CD8-positive, alpha-beta memory T cell (primary cell): ENCODE results near the gene RGS1. TPM values are rescaled to one million over a fixed set of nuclear protein-coding genes. Genes with fewer than 3 reads are reported as not detected.

Experiments used
- CTCF ChIA-PET: fragments of 350-600 bp; sonication (Branson Sonifier 250); formaldehyde crosslinking; loops from one replicate; lab custom pipeline; 2021; ENCODE audit warnings: antibody characterized with exemption; lab: Charles Lee
- POLR2A ChIA-PET: fragments of 350-600 bp; sonication (Branson Sonifier 250); formaldehyde crosslinking; loops from one replicate; lab custom pipeline; 2021; ENCODE audit warnings: antibody characterized with exemption; lab: Charles Lee
- DNase-seq, 5 donors: peaks; one replicate each; pipeline versions ENCODE4 v3.0.0 to v3.0.0-alpha.2; 2020 to 2022; ENCODE audit warnings: mixed read lengths in 1 of 5
- H3K27ac ChIP-seq: one replicate; pipeline ENCODE4 v1.7.0; 2013; ENCODE audit warnings: low read depth, mild to moderate bottlenecking, low read length, moderate library complexity
- H3K27me3 ChIP-seq: 2 replicates; pipeline ENCODE4 v1.7.0; 2013; ENCODE audit warnings: low read length, mild to moderate bottlenecking; ENCODE audit not compliant: insufficient read depth, poor library complexity, severe bottlenecking
- H3K36me3 ChIP-seq: 2 replicates; pipeline ENCODE4 v1.7.0; 2013; ENCODE audit warnings: mild to moderate bottlenecking, low read length, moderate library complexity; ENCODE audit not compliant: insufficient read depth
- H3K4me1 ChIP-seq: 2 replicates; pipeline ENCODE4 v1.7.0; 2013; ENCODE audit warnings: mild to moderate bottlenecking, low read length, moderate library complexity; ENCODE audit not compliant: insufficient read depth
- H3K4me3 ChIP-seq: 2 replicates; pipeline ENCODE4 v1.7.0; 2013; ENCODE audit warnings: mild to moderate bottlenecking, low read length
- H3K9me3 ChIP-seq: 2 replicates; pipeline ENCODE4 v1.7.0; 2013; ENCODE audit warnings: mild to moderate bottlenecking, low read length
- H3K27ac Mint-ChIP-seq, 8 donors: one replicate each; pipeline ENCODE4 v1.8.0; 2020 to 2021; ENCODE audit warnings: mixed read lengths in 8 of 8, mild to moderate bottlenecking in 6 of 8, inconsistent platforms in 3 of 8, moderate library complexity in 3 of 8
- H3K27me3 Mint-ChIP-seq, 2 donors: one replicate each; pipeline ENCODE4 v1.8.0; 2020 to 2021; ENCODE audit warnings: mixed read lengths in 2 of 2, mild to moderate bottlenecking in 1 of 2, moderate library complexity in 1 of 2
- H3K36me3 Mint-ChIP-seq, 3 donors: one replicate each; pipeline ENCODE4 v1.8.0; 2020 to 2021; ENCODE audit warnings: mixed read lengths in 3 of 3, inconsistent platforms in 1 of 3, mild to moderate bottlenecking in 1 of 3
- H3K4me1 Mint-ChIP-seq, 3 donors: one replicate each; pipeline ENCODE4 v1.8.0; 2020 to 2021; ENCODE audit warnings: mixed read lengths in 3 of 3, inconsistent platforms in 1 of 3, mild to moderate bottlenecking in 1 of 3
- H3K4me3 Mint-ChIP-seq, 7 donors: one replicate each; pipeline ENCODE4 v1.8.0; 2020 to 2021; ENCODE audit warnings: mixed read lengths in 7 of 7, mild to moderate bottlenecking in 6 of 7, moderate library complexity in 4 of 7, inconsistent platforms in 2 of 7
- H3K9me3 Mint-ChIP-seq, 5 donors: one replicate each; pipeline ENCODE4 v1.8.0; 2020 to 2022; ENCODE audit warnings: mixed read lengths in 5 of 5, mild to moderate bottlenecking in 3 of 5, moderate library complexity in 2 of 5, inconsistent platforms in 1 of 5
- polyA plus RNA-seq: library from polyadenylated mRNA; unstranded; fragments of 300-500 nt; fragmentation: Illumina TruSeq; gene quantifications from one replicate; pipeline ENCODE4 v1.2.3, GENCODE V29; 2021
- total RNA-seq, 2 experiments: library from RNA; stranded (reverse); gene quantifications; one replicate each; pipeline ENCODE4 v1.2.3, GENCODE V29; 2021

The RGS1 gene
- total and polyA plus RNA-seq, 3 experiments from 2014 or later = 56.8 to 82.9 (median 59.6) TPM

DNA sequence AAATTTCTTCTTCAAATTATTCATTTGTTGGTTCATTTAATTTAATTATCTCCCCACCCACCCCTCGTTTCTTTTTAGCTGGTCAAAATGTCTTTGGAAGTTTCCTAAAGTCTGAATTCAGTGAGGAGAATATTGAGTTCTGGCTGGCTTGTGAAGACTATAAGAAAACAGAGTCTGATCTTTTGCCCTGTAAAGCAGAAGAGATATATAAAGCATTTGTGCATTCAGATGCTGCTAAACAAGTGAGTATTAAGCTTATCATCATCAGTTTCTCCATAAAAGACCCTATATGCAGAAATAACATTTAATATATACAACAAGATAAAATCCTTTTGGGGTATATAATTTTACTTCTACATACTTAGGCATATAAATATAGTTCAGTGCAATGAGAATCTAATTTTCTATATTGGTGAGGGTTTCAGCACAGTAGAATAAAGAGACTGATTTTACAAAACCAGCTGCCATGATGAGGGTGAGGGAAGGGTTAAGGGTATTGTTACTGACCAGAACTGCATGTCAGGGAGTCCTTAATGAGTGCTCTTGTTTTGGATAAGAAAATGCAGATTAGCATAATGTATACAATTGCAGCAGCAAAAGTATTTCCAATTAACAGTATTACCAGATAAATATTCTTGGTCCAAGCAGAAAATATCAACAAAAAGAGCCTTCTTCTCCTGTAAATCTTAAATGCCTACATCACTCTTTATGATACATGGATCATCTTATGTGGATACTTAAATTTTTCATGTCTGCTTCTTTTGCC lies 2.8 kb downstream of the RGS1 start:
- Mint-ChIP-seq H3K4me3 (peak overlapping the region in 6 of 7 donors; percentile 44 to 92 (median 86)), H3K27me3 (no peaks in the 10 kb centered on the region), H3K27ac (peak overlapping the region in 7 of 8 donors; percentile 6 to 99 (median 92)), H3K4me1 (peaks cover 51 to 73% (median 70%) of the 10 kb centered on the region in 3 donors), H3K9me3 (peaks cover 0 to 1% (median 0%) of the 10 kb centered on the region in 5 donors), H3K36me3 (peaks cover 0 to 43% (median 5%) of the 10 kb centered on the region in 3 donors)
- no peak overlapping the region for H3K4me3 ChIP-seq
- CTCF ChIA-PET = interaction anchor here (0.9 to 3.1 kb wide), 7 partner anchors 11 to 104 kb away, joined by 3 to 15 read pairs (median 4); no protein-coding TSS in a partner anchor
- DNase-seq = no peak
- H3K9me3 ChIP-seq = no peaks in the 10 kb centered on the region
- no peak overlapping the region for H3K27ac ChIP-seq
- POLR2A ChIA-PET = no interaction called here
- no peaks in the 10 kb centered on the region for H3K36me3 ChIP-seq
- H3K4me1 ChIP-seq = peaks cover 38% of the 10 kb centered on the region
- H3K27me3 ChIP-seq = no peaks in the 10 kb centered on the region

DNA sequence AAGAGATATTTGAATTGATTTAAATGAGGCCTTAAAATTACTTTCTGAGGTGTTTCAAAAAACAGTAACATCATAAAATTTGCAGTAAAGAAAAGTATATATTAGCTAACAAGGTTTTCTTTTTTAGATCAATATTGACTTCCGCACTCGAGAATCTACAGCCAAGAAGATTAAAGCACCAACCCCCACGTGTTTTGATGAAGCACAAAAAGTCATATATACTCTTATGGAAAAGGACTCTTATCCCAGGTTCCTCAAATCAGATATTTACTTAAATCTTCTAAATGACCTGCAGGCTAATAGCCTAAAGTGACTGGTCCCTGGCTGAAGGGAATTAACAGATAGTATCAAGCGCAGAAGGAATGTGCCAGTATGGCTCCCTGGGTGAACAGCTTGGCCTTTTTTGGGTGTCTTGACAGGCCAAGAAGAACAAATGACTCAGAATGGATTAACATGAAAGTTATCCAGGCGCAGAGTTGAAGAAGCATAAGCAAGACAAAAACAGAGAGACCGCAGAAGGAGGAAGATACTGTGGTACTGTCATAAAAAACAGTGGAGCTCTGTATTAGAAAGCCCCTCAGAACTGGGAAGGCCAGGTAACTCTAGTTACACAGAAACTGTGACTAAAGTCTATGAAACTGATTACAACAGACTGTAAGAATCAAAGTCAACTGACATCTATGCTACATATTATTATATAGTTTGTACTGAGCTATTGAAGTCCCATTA lies 3.6 kb downstream of the RGS1 start:
- Mint-ChIP-seq H3K9me3 (peaks cover 0 to 1% (median 0%) of the 10 kb centered on the region in 5 donors), H3K27ac (peak overlapping the region; percentile 2 to 99 (median 51)), H3K4me1 (peaks cover 42 to 65% (median 61%) of the 10 kb centered on the region in 3 donors), H3K36me3 (peaks cover 0 to 43% (median 5%) of the 10 kb centered on the region in 3 donors), H3K4me3 (peak overlapping the region; percentile 2 to 92 (median 85)), H3K27me3 (no peaks in the 10 kb centered on the region)
- ChIA-PET POLR2A (no interaction called here), CTCF (interaction anchor here (0.9 to 3.1 kb wide), 7 partner anchors 11 to 228 kb away, joined by 3 to 15 read pairs (median 4); no protein-coding TSS in a partner anchor)
- DNase-seq = no peak
- Histone ChIP-seq H3K27ac (no peak overlapping the region), H3K9me3 (no peaks in the 10 kb centered on the region), H3K27me3 (no peaks in the 10 kb centered on the region), H3K4me1 (peaks cover 29% of the 10 kb centered on the region), H3K4me3 (no peak overlapping the region), H3K36me3 (no peaks in the 10 kb centered on the region)

GRCh38 chr1:192580351-192580962 lies 4.9 kb downstream of the RGS1 start:
- CTCF ChIA-PET = interaction anchor here (4.0 kb wide), 1 partner anchor 105 kb away, joined by 27 read pairs; no protein-coding TSS in a partner anchor
- H3K9me3 ChIP-seq = no peaks in the 10 kb centered on the region
- H3K36me3 ChIP-seq = no peaks in the 10 kb centered on the region
- H3K27me3 Mint-ChIP-seq = no peaks in the 10 kb centered on the region
- peak in 1 of 5 donors; percentile 17 for DNase-seq
- POLR2A ChIA-PET = no interaction called here
- no peak overlapping the region for H3K27ac ChIP-seq
- H3K4me3 ChIP-seq = no peak overlapping the region
- peak overlapping the region in 4 of 8 donors; percentile 8 to 47 (median 24) for H3K27ac Mint-ChIP-seq
- no peaks in the 10 kb centered on the region for H3K27me3 ChIP-seq
- peaks cover 0 to 43% (median 5%) of the 10 kb centered on the region in 3 donors for H3K36me3 Mint-ChIP-seq
- H3K4me3 Mint-ChIP-seq = peak overlapping the region in 4 of 7 donors; percentile 1 to 54 (median 19)
- H3K9me3 Mint-ChIP-seq = peaks cover 0 to under 1% (median 0%) of the 10 kb centered on the region in 5 donors
- H3K4me1 ChIP-seq = peaks cover 19% of the 10 kb centered on the region
- peaks cover 34 to 54% (median 53%) of the 10 kb centered on the region in 3 donors for H3K4me1 Mint-ChIP-seq

- Mint-ChIP-seq H3K27me3 (no peaks in the 10 kb centered on the region), H3K4me1 (peaks cover 27 to 49% (median 45%) of the 10 kb centered on the region in 3 donors), H3K9me3 (no peaks in the 10 kb centered on the region), H3K27ac (peak overlapping the region in 6 of 8 donors; percentile 7 to 49 (median 20)), H3K4me3 (peak overlapping the region in 1 of 7 donors; percentile 37), H3K36me3 (peaks cover 0 to 37% (median 3%) of the 10 kb centered on the region in 3 donors)
- Histone ChIP-seq H3K9me3 (no peaks in the 10 kb centered on the region), H3K27ac (no peak overlapping the region), H3K4me3 (no peak overlapping the region), H3K36me3 (no peaks in the 10 kb centered on the region), H3K4me1 (peaks cover 12% of the 10 kb centered on the region), H3K27me3 (no peaks in the 10 kb centered on the region)
- ChIA-PET CTCF (interaction anchor here (1.0 to 4.0 kb wide), 3 partner anchors 11 to 106 kb away, joined by 4 to 27 read pairs (median 4); no protein-coding TSS in a partner anchor), POLR2A (no interaction called here)
- DNase-seq = no peak
Observed at GRCh38 chr1:192581131-192581927, 5.8 kb downstream of the RGS1 start.

DNA sequence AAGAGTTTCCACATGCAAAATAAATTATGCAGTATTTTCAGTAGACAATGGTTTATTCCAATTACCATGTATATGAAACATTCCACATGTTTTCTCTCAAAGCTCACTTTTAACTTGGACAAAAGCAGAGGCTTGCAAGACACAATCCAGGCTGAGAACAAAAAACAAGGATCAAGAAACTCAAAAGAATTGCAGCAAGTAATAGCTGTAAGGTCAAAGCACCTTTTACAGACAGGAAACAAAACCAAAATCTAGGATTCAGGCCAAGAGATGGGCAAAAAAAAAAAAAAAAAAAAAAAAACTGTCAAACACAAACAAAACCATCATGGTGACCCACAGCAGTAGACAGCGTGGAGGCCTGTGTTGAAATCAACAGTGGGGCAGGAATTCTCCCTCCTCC lies 9.3 kb downstream of the RGS1 start:
- no peaks in the 10 kb centered on the region for H3K9me3 Mint-ChIP-seq
- no peaks in the 10 kb centered on the region for H3K4me1 ChIP-seq
- peaks cover 0 to 4% (median 0%) of the 10 kb centered on the region in 3 donors for H3K36me3 Mint-ChIP-seq
- H3K36me3 ChIP-seq = no peaks in the 10 kb centered on the region
- no peaks in the 10 kb centered on the region for H3K9me3 ChIP-seq
- no peak overlapping the region for H3K4me3 ChIP-seq
- peaks cover 3 to 16% (median 10%) of the 10 kb centered on the region in 3 donors for H3K4me1 Mint-ChIP-seq
- H3K27ac Mint-ChIP-seq = no peak overlapping the region
- no peaks in the 10 kb centered on the region for H3K27me3 ChIP-seq
- no peak overlapping the region for H3K4me3 Mint-ChIP-seq
- ChIA-PET POLR2A (interaction anchor here (0.7 kb wide), 1 partner anchor 126 kb away, joined by 7 read pairs; no protein-coding TSS in a partner anchor), CTCF (no interaction called here)
- H3K27me3 Mint-ChIP-seq = no peaks in the 10 kb centered on the region
- no peak overlapping the region for H3K27ac ChIP-seq
- DNase-seq = no peak

DNA sequence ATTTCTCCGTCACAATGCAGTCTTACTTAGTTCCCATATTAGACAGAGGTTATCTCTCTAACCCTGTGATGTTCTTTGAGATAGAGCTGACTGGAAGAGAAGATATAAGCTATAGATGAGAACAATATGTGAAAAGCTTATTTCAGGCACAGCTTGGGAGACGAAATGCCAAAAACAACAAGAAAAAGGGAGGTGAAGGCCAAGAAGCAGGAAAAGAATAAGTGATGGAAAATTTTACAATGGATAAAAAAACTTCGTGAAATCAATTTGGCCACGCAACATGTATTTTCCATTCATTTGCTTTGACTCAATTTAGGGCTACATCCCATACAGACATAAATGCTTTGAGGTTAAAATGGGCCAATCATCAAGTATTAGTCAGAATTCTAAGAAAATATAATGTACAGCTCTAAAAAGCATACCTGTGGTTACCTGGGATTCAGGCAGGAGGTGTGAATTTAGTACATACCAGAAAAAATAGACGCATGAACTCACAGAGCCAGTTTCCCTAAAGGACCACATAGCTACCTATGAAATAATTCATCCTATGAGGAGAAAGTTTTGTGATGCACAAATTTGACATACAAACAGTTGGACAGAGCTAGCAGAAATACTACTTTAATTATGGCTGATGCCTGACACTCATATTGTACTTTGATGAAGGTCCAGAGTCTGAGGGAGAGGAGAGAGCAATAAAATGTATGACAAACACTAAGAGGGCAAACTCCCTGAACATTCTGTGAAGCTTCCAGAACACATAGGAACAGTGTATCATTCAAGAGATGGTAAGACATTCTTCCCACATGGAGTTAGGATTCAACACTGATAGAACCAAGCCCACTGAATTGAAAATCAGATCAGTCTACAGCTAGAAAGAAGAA lies 12.1 kb downstream of the RGS1 start:
- H3K27ac Mint-ChIP-seq = no peak overlapping the region
- Histone ChIP-seq H3K27ac (no peak overlapping the region), H3K36me3 (no peaks in the 10 kb centered on the region), H3K27me3 (no peaks in the 10 kb centered on the region), H3K4me3 (no peak overlapping the region), H3K4me1 (no peaks in the 10 kb centered on the region), H3K9me3 (no peaks in the 10 kb centered on the region)
- no peak for DNase-seq
- POLR2A ChIA-PET = no interaction called here
- no peaks in the 10 kb centered on the region for H3K36me3 Mint-ChIP-seq
- H3K4me3 Mint-ChIP-seq = no peak overlapping the region
- CTCF ChIA-PET = no interaction called here
- H3K9me3 Mint-ChIP-seq = no peaks in the 10 kb centered on the region
- peaks cover 0 to 3% of the 10 kb centered on the region in 2 donors for H3K27me3 Mint-ChIP-seq
- H3K4me1 Mint-ChIP-seq = peaks cover 0 to 3% (median 0%) of the 10 kb centered on the region in 3 donors
